H1 (cell line): Measurements from ENCODE around the gene CORO2B. TPM values are rescaled to one million over a fixed set of nuclear protein-coding genes. Genes with fewer than 3 reads are reported as not detected.

ENCODE experiments used
- KDM5A ChIP-seq: fragments of 200-600 bp; IDR thresholded peaks from 2 replicates; pipeline ENCODE4 v1.7.1; 2012; ENCODE audit warnings: mild to moderate bottlenecking, low read length, inconsistent platforms, mixed read lengths
- SIRT6 ChIP-seq: IDR thresholded peaks from one replicate; pipeline ENCODE4 v1.7.1; 2012; ENCODE audit warnings: low read length, inconsistent platforms
- polyA plus RNA-seq, 7 experiments: library from polyadenylated mRNA; depleted of rRNA in 3 of 7; stranded (reverse) in 5 of 7; unstranded in 2 of 7; fragments of >200 nt in 5 of 7; fragments of 200-250 nt in 2 of 7; gene quantifications; 1 replicate in 5 of 7; 2 replicates in 1 of 7; 4 replicates in 1 of 7; pipeline versions ENCODE4 v1.2.1 to v1.2.3, GENCODE V29; 2011 to 2013; ENCODE audit warnings: missing spikeins in 2 of 7, mixed read lengths in 2 of 7
- total RNA-seq: library from RNA; stranded (reverse); fragmentation: NEBNext Ultra II Directional; extraction: Animal tissue kit (Norgen Biotek cat#: 25700); gene quantifications from 2 replicates; pipeline ENCODE4 v1.2.1, GENCODE V29; 2021

Gene CORO2B
- total and polyA plus RNA-seq, 2 of the 8 experiments (the other 6 are each of a cell fraction or from before 2014, with no cell fraction given) = 3.4 to 6.7 TPM

DNA sequence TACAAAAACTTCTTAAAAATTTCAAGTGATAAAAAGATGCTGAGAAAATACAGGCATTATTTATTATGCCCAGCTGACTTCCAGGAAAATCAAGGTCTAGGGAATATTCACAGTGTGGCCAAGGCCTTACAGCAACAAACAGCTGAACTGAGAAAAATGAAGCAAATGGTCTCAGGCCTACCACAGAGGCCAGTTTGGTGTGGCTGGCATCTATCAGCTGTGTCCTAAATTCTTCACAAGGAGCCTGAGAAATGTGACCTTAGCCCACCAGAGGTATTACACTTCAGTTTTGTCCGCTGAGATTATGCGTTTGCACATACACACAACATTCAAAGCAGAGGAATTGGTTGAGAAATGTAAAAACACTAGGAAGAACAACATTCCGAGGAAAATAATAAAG, 164.5 kb downstream of the CORO2B start (continued):
- TF ChIP-seq SIRT6 (no peak), KDM5A (no peak)
